ENCODE data around the gene DISP2. TPM values are rescaled to one million over a fixed set of nuclear protein-coding genes. Genes with fewer than 3 reads are reported as not detected.
A peak's percentile ranks its signal among the peaks of the same experiment; 100 is the strongest.

DISP2 gene
- total RNA-seq, 1 experiment from 2014 or later, result 1.3 TPM

GRCh38 chr15:40323239-40323952 is 34.6 kb upstream of the DISP2 start, which contains the start of gene INAFM2:
Gene INAFM2, plus strand, starts transcription at chr15:40323692. Its CDS starts 364 bp downstream, at chr15:40324056.
- H3K36me3 Mint-ChIP-seq (ENCODE audit: insufficient read depth in 1 of 3, low read depth in 3 of 3), result peaks cover 0 to 9% (median 6%) of the 10 kb centered on the region in 3 experiments; a peak in 4 of 7 replicates

More at GRCh38 chr15:40323239-40323952, 34.6 kb upstream of the DISP2 start, which contains the start of gene INAFM2:
- Histone ChIP-seq H3K27me3 (ENCODE audit: insufficient read depth, low read length) (no peaks in the 10 kb centered on the region; the same call in 1 of the 2 replicates), H3K18ac (ENCODE audit: insufficient read length, low read depth, low read length) (no peak within 1 kb of the TSS), H3K4me1 (ENCODE audit: insufficient read depth, low read length) (peaks cover 23% of the 10 kb centered on the region; the same call in 1 of the 2 replicates), H2AK5ac (ENCODE audit: insufficient read length, low read length) (no peak within 1 kb of the TSS), H4K20me1 (ENCODE audit: control insufficient read depth, insufficient read depth, insufficient read length) (no peaks in the 10 kb centered on the region), H4K8ac (replicated peaks; ENCODE audit: insufficient read length, low read depth, low read length) (no peak within 1 kb of the TSS), H3K27ac (ENCODE audit: insufficient read length, low read depth, low read length) (no peak within 1 kb of the TSS), H3K4ac (ENCODE audit: low read depth, low read length) (no peak within 1 kb of the TSS), H3T11ph (ENCODE audit: low read length) (no peak within 1 kb of the TSS), H3K79me2 (ENCODE audit: insufficient read depth, low read length) (no peaks in the 10 kb centered on the region), H3K4me2 (ENCODE audit: insufficient read depth, insufficient read length, low read length) (peak within 1 kb of the TSS; percentile 58), H3K23ac (ENCODE audit: insufficient read length, low read depth, low read length) (no peak within 1 kb of the TSS), H3K14ac (ENCODE audit: insufficient read depth, low read length) (no peak within 1 kb of the TSS; the same call in 1 of the 2 replicates), H2BK20ac (ENCODE audit: low read depth, low read length, poor library complexity, severe bottlenecking) (no peak within 1 kb of the TSS), H4K5ac (ENCODE audit: insufficient read length, low read depth, low read length) (no peak within 1 kb of the TSS), H3K9me3 (ENCODE audit: control insufficient read depth, low read depth, low read length) (no peaks in the 10 kb centered on the region), H2BK15ac (ENCODE audit: low read depth, low read length) (no peak within 1 kb of the TSS), H3K79me1 (ENCODE audit: insufficient read depth, low read depth, low read length, poor library complexity, severe bottlenecking) (no peaks in the 10 kb centered on the region), H4K91ac (ENCODE audit: insufficient read length, low read depth, low read length) (no peak within 1 kb of the TSS), H2BK5ac (ENCODE audit: insufficient read length, low read length) (no peak within 1 kb of the TSS), H2BK120ac (ENCODE audit: low read depth, low read length, poor library complexity, severe bottlenecking) (no peak within 1 kb of the TSS), H2AFZ (ENCODE audit: low read length) (no peak within 1 kb of the TSS), H3K9ac (ENCODE audit: extremely low read depth, insufficient read length, low read length) (no peak within 1 kb of the TSS), H3K23me2 (ENCODE audit: insufficient read length, low read depth, low read length, poor library complexity, severe bottlenecking) (peaks cover 10% of the 10 kb centered on the region), H3K56ac (ENCODE audit: insufficient read length, low read depth, low read length) (no peak within 1 kb of the TSS), H2BK12ac (ENCODE audit: insufficient read length, low read depth, low read length) (no peak within 1 kb of the TSS)
- peaks cover 0 to 6% of the 10 kb centered on the region in 2 experiments; a peak in 1 of 5 replicates for H3K9me3 Mint-ChIP-seq
- no CpG with 5 or more reads among the region's 103 CpGs for WGBS (ENCODE audit: extremely low coverage, insufficient read length, low lambda C conversion rate)
- H3K27ac Mint-ChIP-seq, result no peak within 1 kb of the TSS
- H3K4me3 Mint-ChIP-seq, result peak within 1 kb of the TSS; percentile 67 to 85
- H3K27me3 Mint-ChIP-seq (ENCODE audit: low read depth), result peaks cover 38% of the 10 kb centered on the region
- peak; percentile 60 for TF ChIP-seq CTCF (conservative IDR thresholded peaks at IDR 0.05)
- peak; percentile 96 for DNase-seq
- H3K4me1 Mint-ChIP-seq, result peaks cover 53 to 58% of the 10 kb centered on the region in 2 experiments
